Retina (tissue), 1 donor: Measurements from ENCODE around the gene CYS1.
"Not testable (repeated sequence)": the region's sequence is repeated elsewhere in the genome, so short reads cannot be mapped to it uniquely, and the experiment has no call there.

Source experiments
- DNase-seq: peaks from one replicate; pipeline ENCODE4 v3.0.0-alpha.2; 2016

CYS1 gene

GRCh38 chr2:10011606-10012325 is 68.4 kb downstream of the CYS1 start:
- not testable (repeated sequence) for DNase-seq

- not testable (repeated sequence) for DNase-seq
Observed at GRCh38 chr2:10010861-10011605, 69.2 kb downstream of the CYS1 start.

- DNase-seq: no peak
Observed at GRCh38 chr2:10009811-10010781, 70.1 kb downstream of the CYS1 start.

GRCh38 chr2:10009271-10009810 is 70.9 kb downstream of the CYS1 start:
- DNase-seq: no peak

- no peak for DNase-seq
Observed at GRCh38 chr2:10008809-10009176, 71.4 kb downstream of the CYS1 start.

GRCh38 chr2:10007921-10008808 is 72.0 kb downstream of the CYS1 start:
- DNase-seq: peak; percentile 65

GRCh38 chr2:10007435-10007834 is 72.8 kb downstream of the CYS1 start:
- DNase-seq: no peak
